Calu3 (cell line): Measurements from ENCODE around the gene ZBTB33. TPM values are rescaled to one million over a fixed set of nuclear protein-coding genes. Genes with fewer than 3 reads are reported as not detected.

ENCODE experiments used
- BruUV-seq: library from RNA; stranded (reverse); fragments of 400-500 nt; replicated peaks from 2 replicates; lab custom pipeline; 2021; lab: Mats Ljungman, UMichigan
- CTCF ChIA-PET: fragments of 300-600 bp; sonication (Branson Sonifier 250); formaldehyde crosslinking; loops from one replicate; lab custom pipeline; 2022; ENCODE audit warnings: antibody characterized with exemption; lab: Charles Lee
- DNase-seq: peaks from one replicate; pipeline ENCODE4 v3.0.0; 2022
- H3K27ac Mint-ChIP-seq: one replicate; pipeline ENCODE4 v1.8.0; 2022; ENCODE audit warnings: mixed read lengths; ENCODE audit not compliant: unreplicated experiment
- H3K27me3 Mint-ChIP-seq: one replicate; pipeline ENCODE4 v1.8.0; 2022; ENCODE audit warnings: mixed read lengths; ENCODE audit not compliant: unreplicated experiment
- H3K36me3 Mint-ChIP-seq: one replicate; pipeline ENCODE4 v1.8.0; 2022; ENCODE audit warnings: mild to moderate bottlenecking, moderate library complexity, mixed read lengths; ENCODE audit not compliant: insufficient read depth, unreplicated experiment
- H3K4me1 Mint-ChIP-seq: one replicate; pipeline ENCODE4 v1.8.0; 2022; ENCODE audit warnings: mild to moderate bottlenecking, low read depth, mixed read lengths; ENCODE audit not compliant: unreplicated experiment
- H3K4me3 Mint-ChIP-seq: one replicate; pipeline ENCODE4 v1.8.0; 2022; ENCODE audit warnings: mild to moderate bottlenecking, low read depth, moderate library complexity, mixed read lengths; ENCODE audit not compliant: unreplicated experiment
- H3K9me3 Mint-ChIP-seq: one replicate; pipeline ENCODE4 v1.8.0; 2022; ENCODE audit warnings: low read depth, mixed read lengths; ENCODE audit not compliant: unreplicated experiment
- CTCF ChIP-seq: fragments of 200-600 bp; IDR thresholded peaks from one replicate; pipeline ENCODE4 v1.8.0; 2022; ENCODE audit warnings: antibody characterized with exemption; ENCODE audit not compliant: unreplicated experiment
- intact Hi-C: fragments of 100-400 bp; cut with micrococcal nuclease; formaldehyde crosslinking; loops from one replicate; pipeline ENCODE4 v1.10.0; 2022; ENCODE audit not compliant: unreplicated experiment
- total RNA-seq: library from RNA; stranded (reverse); gene quantifications from 2 replicates; pipeline ENCODE4 v1.2.3, GENCODE V29; 2022

The ZBTB33 gene
- total RNA-seq, 1 experiment from 2014 or later, result 22.7 TPM

- DNase-seq, result no peak
- no TSS peak for BruUV-seq
- Mint-ChIP-seq H3K36me3 (no peaks in the 10 kb centered on the region), H3K27ac (no peak overlapping the region), H3K27me3 (no peaks in the 10 kb centered on the region), H3K4me1 (no peaks in the 10 kb centered on the region), H3K4me3 (no peak overlapping the region), H3K9me3 (no peaks in the 10 kb centered on the region)
- CTCF ChIA-PET, result no interaction called here
- intact Hi-C loops, result no loop called here
- TF ChIP-seq CTCF, result no peak
Observed at GRCh38 chrX:120293015-120293414, 42.4 kb downstream of the ZBTB33 start.

DNA sequence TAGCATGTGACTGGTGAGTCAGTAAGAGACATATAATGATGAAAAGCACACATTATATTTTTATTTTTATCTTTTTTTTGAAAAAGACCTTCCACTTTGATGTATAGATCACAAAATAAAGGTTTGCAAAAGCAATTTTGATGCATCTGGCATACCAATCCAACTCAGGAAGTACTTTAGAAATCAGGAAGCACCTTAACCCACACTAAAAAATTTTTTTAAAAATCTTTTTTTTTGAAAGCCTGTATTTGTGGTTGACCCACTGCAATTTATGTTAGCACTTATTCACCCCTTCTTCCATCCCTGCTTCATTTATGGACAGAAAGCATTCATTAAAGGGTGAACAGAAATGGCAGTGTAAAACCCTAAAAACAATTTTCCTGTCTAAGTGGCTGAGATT, 44.0 kb downstream of the ZBTB33 start:
- no peaks in the 10 kb centered on the region for H3K4me1 Mint-ChIP-seq
- H3K9me3 Mint-ChIP-seq, result no peaks in the 10 kb centered on the region
- no peaks in the 10 kb centered on the region for H3K27me3 Mint-ChIP-seq
- no peak for DNase-seq
- no peak for TF ChIP-seq CTCF
- H3K27ac Mint-ChIP-seq, result no peak overlapping the region
- no TSS peak for BruUV-seq
- no peak overlapping the region for H3K4me3 Mint-ChIP-seq
- CTCF ChIA-PET, result interaction anchor here (0.5 kb wide), 1 partner anchor 32 kb away, joined by 3 read pairs; no protein-coding TSS in a partner anchor
- intact Hi-C loops, result no loop called here
- no peaks in the 10 kb centered on the region for H3K36me3 Mint-ChIP-seq

DNA sequence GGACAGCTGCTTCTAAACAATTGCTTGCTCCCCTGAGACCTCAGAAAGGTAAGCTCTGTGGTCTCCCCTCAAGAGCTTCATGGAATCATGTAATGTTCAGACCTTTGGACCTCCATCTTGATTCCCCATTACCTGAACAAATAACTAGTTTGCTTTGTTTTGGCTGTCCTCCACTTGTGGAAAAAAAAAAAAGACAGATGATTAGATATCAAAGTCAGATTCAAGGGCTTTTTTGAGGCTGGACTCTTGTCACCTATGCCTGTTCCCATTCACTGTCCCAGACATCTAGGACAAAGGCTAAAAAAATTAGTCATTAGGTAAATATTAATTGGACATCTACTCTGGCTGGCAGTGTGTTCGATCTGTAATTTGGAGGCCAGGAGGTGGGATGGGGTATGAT, 47.3 kb downstream of the ZBTB33 start:
- intact Hi-C loops, result no loop called here
- H3K4me3 Mint-ChIP-seq, result no peak overlapping the region
- no peaks in the 10 kb centered on the region for H3K36me3 Mint-ChIP-seq
- no peak for DNase-seq
- CTCF ChIA-PET, result interaction anchor here (0.7 kb wide), 1 partner anchor 88 kb away, joined by 3 read pairs; no protein-coding TSS in a partner anchor
- no peaks in the 10 kb centered on the region for H3K9me3 Mint-ChIP-seq
- no peaks in the 10 kb centered on the region for H3K27me3 Mint-ChIP-seq
- H3K27ac Mint-ChIP-seq, result no peak overlapping the region
- no TSS peak for BruUV-seq
- H3K4me1 Mint-ChIP-seq, result peaks cover 6% of the 10 kb centered on the region
- no peak for TF ChIP-seq CTCF

- H3K36me3 Mint-ChIP-seq, result no peaks in the 10 kb centered on the region
- CTCF ChIA-PET, result interaction anchor here (0.5 to 1.2 kb wide), 3 partner anchors 11 to 306 kb away, joined by 3 to 4 read pairs (median 4); partner anchors contain the start of gene ZBTB33
- no peak overlapping the region for H3K27ac Mint-ChIP-seq
- peaks cover 8% of the 10 kb centered on the region for H3K4me1 Mint-ChIP-seq
- no peak overlapping the region for H3K4me3 Mint-ChIP-seq
- no peaks in the 10 kb centered on the region for H3K27me3 Mint-ChIP-seq
- DNase-seq, result peak; percentile 23
- no TSS peak for BruUV-seq
- TF ChIP-seq CTCF, result no peak
- no peaks in the 10 kb centered on the region for H3K9me3 Mint-ChIP-seq
- intact Hi-C loops, result loop anchor here (2.0 kb wide), 1 partner anchor 49 kb away; the partner anchor contains the start of gene ZBTB33
Observed at GRCh38 chrX:120299928-120300327, 49.3 kb downstream of the ZBTB33 start.
